ENCODE measurements around the gene ROPN1L. TPM values are rescaled to one million over a fixed set of nuclear protein-coding genes. Genes with fewer than 3 reads are reported as not detected.

Gene ROPN1L
- total and polyA plus RNA-seq, 2 of the 8 experiments (the other 6 are each of a cell fraction or from before 2014, with no cell fraction given): 0.24 to 0.73 TPM

GRCh38 chr5:10507575-10508096 is 66.0 kb downstream of the ROPN1L start:
- Histone ChIP-seq H3K4me1 (replicated peaks in 1 of 4; ENCODE audit: control insufficient read depth in 3 of 4, insufficient read depth in 4 of 4, low read length in 3 of 4) (no peaks in the 10 kb centered on the region; a peak in 2 of 7 replicates), H4K91ac (replicated peaks; ENCODE audit: insufficient read length, low read length) (no peak overlapping the region), H3K79me1 (ENCODE audit: low read depth, low read length) (no peaks in the 10 kb centered on the region), H2BK20ac (ENCODE audit: low read length) (no peak overlapping the region), H3K14ac (ENCODE audit: insufficient read length) (no peak overlapping the region), H2BK12ac (ENCODE audit: low read depth, low read length) (no peak overlapping the region), H4K5ac (ENCODE audit: insufficient read length, low read depth, low read length) (no peak overlapping the region), H4K20me1 (replicated peaks in 1 of 2; ENCODE audit: control insufficient read depth in 1 of 2, insufficient read depth in 2 of 2, low read length in 2 of 2) (no peaks in the 10 kb centered on the region), H3K27me3 (replicated peaks in 1 of 4; ENCODE audit: control insufficient read depth in 3 of 4, extremely low read depth in 1 of 4, insufficient read depth in 3 of 4, low read length in 3 of 4) (no peaks in the 10 kb centered on the region), H3K4me3 (ENCODE audit: extremely low read depth in 1 of 4, insufficient read depth in 2 of 4, low read depth in 3 of 4, low read length in 4 of 4) (no peak overlapping the region), H3K23ac (ENCODE audit: insufficient read length) (no peak overlapping the region), H2AK5ac (ENCODE audit: low read depth, low read length) (no peak overlapping the region), H3K27ac (ENCODE audit: low read depth, low read length) (no peak overlapping the region), H3K4ac (replicated peaks; ENCODE audit: insufficient read length, low read depth, low read length) (no peak overlapping the region), H3K9me3 (ENCODE audit: insufficient read depth in 2 of 2, low read depth in 1 of 2, low read length in 1 of 2) (no peaks in the 10 kb centered on the region), H2BK5ac (ENCODE audit: low read depth, low read length) (no peak overlapping the region), H3K18ac (ENCODE audit: extremely low read depth, low read length) (no peak overlapping the region), H3K79me2 (ENCODE audit: control insufficient read depth in 1 of 2, insufficient read depth in 2 of 2, low read length in 2 of 2) (no peaks in the 10 kb centered on the region), H3K9ac (replicated peaks in 1 of 4; ENCODE audit: extremely low read depth in 1 of 4, low read depth in 3 of 4, low read length in 3 of 4) (no peak overlapping the region), H3K23me2 (ENCODE audit: low read depth, low read length) (no peaks in the 10 kb centered on the region), H2BK120ac (replicated peaks; ENCODE audit: low read depth, low read length) (no peak overlapping the region), H3K56ac (replicated peaks; ENCODE audit: insufficient read length, low read depth, low read length) (no peak overlapping the region), H3K36me3 (ENCODE audit: control insufficient read depth in 2 of 4, insufficient read depth in 4 of 4, low read length in 3 of 4) (no peaks in the 10 kb centered on the region; a peak in 1 of 8 replicates), H2AFZ (ENCODE audit: low read length) (no peak overlapping the region), H2BK15ac (ENCODE audit: low read length) (no peak overlapping the region), H4K8ac (ENCODE audit: extremely low read depth, insufficient read depth, low read length) (no peak overlapping the region), H3K4me2 (ENCODE audit: insufficient read depth in 1 of 2, low read depth in 2 of 2, low read length in 2 of 2) (no peak overlapping the region)
- ChIA-PET CTCF (ENCODE audit: partially characterized antibody) (interaction anchor here (0.9 to 4.2 kb wide), 4 partner anchors 8 to 52 kb away, joined by 3 to 23 read pairs (median 4); no protein-coding TSS in a partner anchor), POLR2A (ENCODE audit: partially characterized antibody) (no interaction called here)
- FAIRE-seq: no peak
- no peak for DNase-seq (ENCODE audit: low read depth in 1 of 2, low spot score in 2 of 2)
- WGBS, 2 experiments (ENCODE audit: extremely low coverage in 1 of 2, insufficient coverage in 1 of 2, insufficient read length in 1 of 2, insufficient replicate concordance in 2 of 2, low coverage in 1 of 2, low lambda C conversion rate in 2 of 2, missing lambda C conversion rate in 1 of 2): 87% methylated on average over 3 of the region's 3 CpGs; no CpG with 5 or more reads in 1 of the 2 experiments
- no peak for TF ChIP-seq MAFK (IDR thresholded peaks at IDR 0.05; ENCODE audit: low read depth, low read length)

Data from H1 (cell line).